Tongue (tissue), 3 donors: Measurements from ENCODE around the gene FAM181A. TPM values are rescaled to one million over a fixed set of nuclear protein-coding genes. Genes with fewer than 3 reads are reported as not detected.

ENCODE experiments used
- DNase-seq: peaks from one replicate; pipeline ENCODE4 v3.0.0-alpha.2; 2015
- small RNA-seq: library from RNA; depleted of rRNA; stranded (forward); fragments of <200 nt; gene quantifications from one replicate; pipeline ENCODE3, GENCODE V24; 2014; ENCODE audit warnings: low replicate concordance
- total RNA-seq: library from RNA; depleted of rRNA; stranded (reverse); fragments of >200 nt; gene quantifications from one replicate; pipeline ENCODE4 v1.2.3, GENCODE V29; 2014

Gene FAM181A
- total RNA-seq, 1 donor from 2014 or later = 0.31 TPM

- no peak for DNase-seq
Measured at GRCh38 chr14:93978735-93979134, 51.6 kb downstream of the FAM181A start.

Small RNAs within 50 kb of the gene (small RNA-seq; reads per million reads assigned to genes)
- gene MIR4506 = not detected

Other genes with a start within 250 kb of the FAM181A start
- gene PRIMA1, start 138.9 kb upstream of the FAM181A start, total RNA-seq = 2.4 TPM
- 69.5 TPM for gene ASB2, start 49.2 kb downstream of the FAM181A start, total RNA-seq
- gene CCDC197, start 70.0 kb downstream of the FAM181A start, total RNA-seq = not detected
- gene OTUB2, start 99.0 kb downstream of the FAM181A start, total RNA-seq = 0.41 TPM
- gene DDX24, start 153.9 kb downstream of the FAM181A start, total RNA-seq = 118 TPM
- gene IFI27L1, start 154.0 kb downstream of the FAM181A start, total RNA-seq = 5.0 TPM
- gene IFI27, start 183.4 kb downstream of the FAM181A start, total RNA-seq = 22.2 TPM
- gene IFI27L2, start 202.3 kb downstream of the FAM181A start, total RNA-seq = 8.8 TPM
- 0.82 TPM for gene PPP4R4, start 247.0 kb downstream of the FAM181A start, total RNA-seq